GM23338 (cell line): ENCODE results near the gene IFNLR1.

Experiments
- CTCF ChIP-seq, 2 experiments: fragments of 200-600 bp in 1 of 2; sonication (generic) in 1 of 2; conservative IDR thresholded peaks; 2 replicates each; pipeline versions ENCODE4 v1.5.1 to v1.6.1; 2016 to 2017; ENCODE audit warnings: antibody characterized with exemption in 2 of 2, low read depth in 2 of 2, mild to moderate bottlenecking in 2 of 2, moderate library complexity in 1 of 2
- NANOG ChIP-seq: IDR thresholded peaks from 2 replicates; pipeline ENCODE4 v1.6.1; 2016; ENCODE audit warnings: antibody characterized with exemption, borderline replicate concordance

GRCh38 chr1:24186031-24186710, 918 bp downstream of the IFNLR1 start:
- TF ChIP-seq NANOG (no peak), CTCF (conservative IDR thresholded peaks at IDR 0.05; ENCODE audit: low read depth in 2 of 2) (no peak)
